SKM-1 treated with dmso at 0.1 percent for 144 hours (cell line): Measurements from ENCODE around the gene PARD6B.
"Not testable (repeated sequence)": the region's sequence is repeated elsewhere in the genome, so short reads cannot be mapped to it uniquely, and the experiment has no call there.

Experiments
- DNase-seq: peaks from one replicate; lab custom pipeline; 2025; ENCODE audit not compliant: unreplicated experiment; lab: John Stamatoyannopoulos, UW

PARD6B gene

GRCh38 chr20:50771419-50772080, 40.2 kb downstream of the PARD6B start:
- DNase-seq = not testable (repeated sequence)

DNA sequence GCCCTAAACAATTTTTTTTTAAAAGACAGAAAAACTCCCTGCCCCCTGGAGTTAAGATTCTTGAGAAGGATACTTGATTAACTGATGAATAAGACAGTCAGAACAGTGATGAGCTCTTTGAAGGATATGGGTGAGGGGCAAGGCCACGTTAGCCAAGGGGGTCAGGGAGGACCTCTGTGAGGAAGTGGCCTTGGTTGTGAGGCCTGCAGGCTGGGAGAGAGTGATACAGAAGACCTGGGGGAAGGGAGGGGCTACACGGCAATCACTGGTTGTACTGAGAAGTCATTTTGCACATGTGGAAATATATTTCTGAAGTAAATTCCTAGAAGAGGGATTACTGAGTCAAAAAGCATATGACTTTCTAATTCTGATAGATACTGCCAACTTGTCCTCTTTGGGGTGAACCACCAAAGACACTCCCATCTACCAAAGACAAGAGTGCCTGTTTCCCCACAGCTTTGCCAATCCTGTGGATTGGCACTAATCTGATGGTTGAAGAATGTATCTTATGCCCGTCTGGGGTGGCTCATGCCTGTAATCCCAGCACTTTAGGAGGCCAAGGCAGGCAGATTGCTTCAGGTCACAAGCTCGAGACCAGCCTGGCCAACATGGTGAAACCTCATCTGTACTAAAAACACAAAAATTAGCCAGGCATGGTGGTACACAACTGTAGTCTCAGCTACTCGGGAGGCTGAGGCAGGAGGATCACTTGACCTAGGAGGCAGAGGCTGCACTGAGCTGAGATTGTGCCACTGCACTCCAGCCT, 41.2 kb downstream of the PARD6B start:
- no peak for DNase-seq

GRCh38 chr20:50774515-50774914, 43.1 kb downstream of the PARD6B start:
- no peak for DNase-seq

DNA sequence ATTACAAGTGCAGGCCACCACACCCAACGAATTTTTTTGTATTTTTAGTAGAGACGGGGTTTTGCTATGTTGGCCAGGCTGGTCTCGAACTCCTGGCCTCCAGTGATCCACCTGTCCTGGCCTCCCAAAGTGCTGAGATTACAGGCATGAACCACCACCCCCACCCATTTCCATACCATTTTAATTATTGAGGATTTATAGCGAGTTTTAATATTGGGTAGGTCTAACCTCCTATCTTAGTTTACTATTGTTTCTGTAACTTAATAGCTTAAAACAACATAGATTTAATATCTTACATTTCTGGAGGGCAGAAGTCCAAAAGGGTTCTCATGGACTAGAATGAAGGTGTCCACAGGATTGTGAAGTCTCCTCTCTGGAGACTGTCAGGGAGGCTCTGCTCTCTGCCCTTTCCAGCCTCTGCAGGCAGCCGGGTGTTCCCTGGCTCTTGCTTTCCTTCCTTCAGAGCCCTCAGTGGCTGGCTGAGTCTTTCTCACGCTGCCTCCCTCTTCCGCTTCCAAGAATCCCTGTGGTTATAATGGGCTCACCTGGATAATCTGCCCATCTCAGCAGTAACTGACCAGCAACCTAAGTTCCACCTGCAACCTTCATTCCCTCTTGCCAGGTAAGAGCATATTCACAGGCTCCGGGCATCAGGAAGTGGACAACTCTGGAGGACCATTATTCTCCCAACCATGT, 44.9 kb downstream of the PARD6B start:
- DNase-seq = no peak

GRCh38 chr20:50777373-50777772, 46.0 kb downstream of the PARD6B start:
- no peak for DNase-seq

DNA sequence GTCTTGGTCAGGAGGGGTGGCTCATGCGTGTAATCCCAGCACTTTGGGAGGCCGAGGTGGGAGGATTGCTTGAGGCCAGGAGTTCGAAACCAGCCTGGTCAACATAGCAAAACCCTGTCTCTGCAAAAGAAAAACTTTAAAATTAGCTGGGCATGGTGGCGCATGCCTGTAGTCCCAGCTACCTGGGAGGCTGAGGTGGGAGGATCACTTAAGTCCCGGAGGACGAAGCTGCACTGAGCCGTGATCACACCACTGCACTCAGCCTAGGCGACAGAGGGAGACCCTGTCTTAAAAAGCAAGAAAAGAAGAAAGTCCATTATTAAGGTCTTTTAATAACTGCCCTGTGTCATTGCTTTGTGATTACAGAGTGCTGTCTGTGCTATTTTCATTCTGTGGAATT, 47.6 kb downstream of the PARD6B start:
- DNase-seq = not testable (repeated sequence)

DNA sequence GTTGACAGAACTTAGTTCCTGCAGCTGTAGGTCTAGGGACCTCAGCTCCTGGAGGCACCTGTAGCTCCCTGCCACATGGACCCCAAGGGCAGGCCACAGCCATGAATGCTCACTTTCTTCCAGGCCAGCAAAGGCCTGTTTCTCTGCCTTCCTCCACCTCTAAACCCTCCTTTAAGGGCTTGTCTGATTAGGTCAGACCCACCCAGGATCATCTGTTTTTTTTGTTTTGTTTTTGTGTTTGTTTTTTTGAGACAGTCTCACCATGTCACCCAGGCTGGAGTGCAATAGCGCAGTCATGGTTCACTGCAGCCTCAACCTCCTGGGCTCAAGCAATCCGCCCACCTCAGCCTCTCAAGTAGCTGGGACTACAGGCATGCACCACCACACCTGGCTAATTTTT, 52.0 kb downstream of the PARD6B start:
- no peak for DNase-seq

GRCh38 chr20:50783903-50784302, 52.5 kb downstream of the PARD6B start:
- DNase-seq = no peak

- no peak for DNase-seq
These were observed 53.1 kb downstream of the PARD6B start for GRCh38 chr20:50784464-50784863.

- no peak for DNase-seq
These were observed 55.3 kb downstream of the PARD6B start for GRCh38 chr20:50786703-50787102.

DNA sequence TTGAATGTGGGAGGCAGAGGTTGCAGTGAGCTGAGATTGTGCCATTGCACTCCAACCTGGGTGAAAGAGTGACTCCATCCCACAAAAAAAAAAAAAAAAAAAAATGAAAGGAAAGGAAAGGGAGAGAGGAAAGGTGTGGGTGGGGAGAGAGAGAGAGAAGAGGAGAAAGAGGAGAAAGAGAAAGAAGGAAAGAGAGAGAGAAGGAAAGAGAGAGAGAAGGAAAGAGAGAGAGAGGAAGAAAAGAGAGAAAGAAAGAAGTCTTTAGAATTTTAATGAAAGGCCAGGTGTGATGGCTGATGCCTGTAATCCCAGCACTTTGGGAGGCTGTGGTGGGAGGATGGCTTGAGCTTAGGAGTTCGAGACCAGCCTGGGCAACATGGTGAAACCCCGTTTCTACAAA, 55.8 kb downstream of the PARD6B start:
- no peak for DNase-seq

- no peak for DNase-seq
These were observed 56.9 kb downstream of the PARD6B start for GRCh38 chr20:50788045-50788991.

GRCh38 chr20:50789968-50790650, 58.7 kb downstream of the PARD6B start:
- DNase-seq = no peak

DNA sequence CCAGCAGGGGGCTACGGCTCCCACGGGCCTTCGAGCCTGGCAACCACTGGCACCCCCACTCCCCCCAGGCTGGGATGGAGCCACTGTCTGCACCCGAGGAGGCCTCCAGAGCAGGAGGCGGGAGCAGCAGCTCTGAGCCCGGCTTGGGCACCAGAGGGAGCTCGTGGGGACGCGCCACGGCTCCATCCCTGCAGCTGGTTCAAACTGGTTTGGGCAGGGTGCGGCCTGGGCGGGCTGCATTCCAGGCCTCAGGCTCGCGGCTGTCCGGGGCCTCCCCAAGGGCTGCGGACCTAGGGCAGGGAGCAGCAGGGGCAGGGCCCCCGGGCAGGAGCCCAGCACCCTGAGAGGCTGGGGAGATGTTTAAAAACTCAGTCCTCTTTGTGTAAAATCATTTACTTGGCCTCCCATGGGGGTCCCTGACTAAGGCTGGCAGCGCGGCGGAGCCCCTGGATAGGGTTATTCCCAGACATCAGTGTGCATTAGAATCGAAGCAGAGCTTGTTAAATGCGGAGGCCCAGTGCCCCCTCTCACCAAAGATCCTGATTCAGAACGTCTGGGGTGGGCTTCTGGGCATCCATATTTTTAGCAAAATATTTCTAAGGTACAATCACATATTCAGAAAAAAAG, 59.4 kb downstream of the PARD6B start:
- DNase-seq = peak; percentile 74

DNA sequence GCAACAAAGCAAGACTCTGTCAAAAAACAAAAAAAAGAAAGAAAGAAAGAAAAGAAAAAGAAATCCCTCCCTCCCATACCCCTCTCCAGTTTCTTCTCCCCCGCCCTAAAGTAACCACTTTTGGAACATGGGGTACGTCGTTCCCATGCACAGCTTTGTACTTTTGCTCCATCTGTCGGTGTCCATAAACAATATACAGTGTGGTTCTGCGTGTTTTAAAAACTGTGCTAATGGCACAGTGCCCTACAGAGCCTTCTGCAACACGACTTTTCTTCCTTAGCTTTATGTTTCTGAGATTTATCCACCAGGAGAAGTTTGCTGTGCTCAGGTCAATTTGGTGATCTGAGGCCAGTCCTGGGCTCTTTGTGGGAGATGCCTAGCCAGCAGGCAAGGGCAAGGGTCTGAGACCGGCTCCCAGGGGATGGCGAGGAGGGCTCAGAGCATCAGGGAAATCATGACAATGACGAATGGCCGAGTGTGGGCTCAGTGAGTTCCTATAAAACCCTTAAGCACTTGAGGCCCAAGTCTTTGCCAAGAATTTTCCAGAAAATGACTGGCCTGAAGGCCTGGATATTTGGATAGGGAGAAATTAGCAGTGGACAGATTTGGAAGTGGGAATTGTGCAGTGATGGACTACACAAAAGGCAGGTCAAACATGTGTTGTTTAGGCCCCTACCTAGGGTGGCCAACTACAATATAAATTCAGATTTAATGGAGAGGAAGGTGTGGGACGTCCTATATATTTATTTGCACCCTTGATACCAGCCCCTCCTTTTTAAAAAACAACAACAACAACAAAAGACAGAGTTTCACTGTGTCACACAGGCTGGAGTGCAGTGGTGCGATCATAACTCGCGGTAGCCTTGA, 61.6 kb downstream of the PARD6B start:
- no peak for DNase-seq

DNA sequence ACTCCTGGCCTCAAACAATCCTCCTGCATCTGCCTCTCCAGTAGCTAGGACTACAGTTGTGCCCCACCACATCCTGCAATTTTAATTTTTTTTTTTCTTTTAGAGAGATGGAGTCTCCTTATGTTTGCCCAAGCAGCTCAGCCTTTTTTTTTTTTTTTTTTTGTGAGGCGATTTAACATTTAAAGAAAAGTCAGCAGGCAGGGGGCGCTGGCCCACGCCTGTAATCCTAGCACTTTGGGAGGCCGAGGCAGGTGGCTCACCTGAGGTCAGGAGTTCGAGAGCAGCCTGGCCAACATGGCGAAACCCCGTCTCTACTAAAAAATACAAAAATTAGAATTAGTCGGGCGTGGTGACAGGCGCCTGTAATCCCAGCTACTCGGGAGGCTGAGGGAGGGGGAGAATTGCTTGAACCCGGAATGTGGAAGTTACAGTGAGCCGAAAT, 62.2 kb downstream of the PARD6B start:
- DNase-seq = peak; percentile 11

DNA sequence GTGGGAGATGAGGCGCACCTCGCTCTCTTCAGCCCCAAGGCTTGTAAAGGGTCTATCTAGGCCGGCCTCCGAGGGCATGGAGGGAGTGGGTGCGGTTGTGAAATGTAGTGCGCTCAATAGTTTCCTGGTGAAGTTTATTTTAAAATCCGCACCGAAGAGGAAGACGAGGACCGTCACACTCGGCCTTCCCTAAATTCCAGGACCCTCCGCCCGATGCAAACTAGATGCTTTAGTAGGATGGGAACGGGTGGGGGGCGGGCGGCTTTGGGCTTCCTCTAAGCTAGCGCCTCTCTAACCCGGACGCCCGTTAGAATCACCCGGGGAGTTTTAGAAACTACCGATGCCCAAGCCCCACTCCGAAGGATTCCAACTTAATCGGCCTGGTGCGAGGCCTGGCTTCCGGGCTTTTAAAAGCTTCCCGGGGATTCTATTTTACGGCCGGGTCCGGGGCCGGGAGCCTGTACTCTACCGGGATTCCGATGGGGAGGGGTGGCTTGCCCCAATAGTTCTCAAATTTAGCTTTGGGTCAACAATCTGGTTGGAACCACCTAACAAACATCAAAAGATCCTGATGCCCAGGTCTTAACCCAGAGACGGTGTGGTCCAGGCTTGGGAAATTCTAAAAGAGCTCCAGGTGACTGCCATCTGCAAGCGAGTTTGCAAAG, 62.9 kb downstream of the PARD6B start:
- no peak for DNase-seq

GRCh38 chr20:50794846-50795634, 63.7 kb downstream of the PARD6B start, which contains the start of gene BCAS4:
Gene BCAS4 (plus strand): TSS chr20:50795061. CDS start chr20:50795084, 23 bp downstream.
- DNase-seq = peak; percentile 75
